T-helper 2 cell treated with Interferon-gamma antibody and Interleukin-4, amounts not matched to agents 100 ng/mL and 5 ng/mL, for 36 hours (primary cell): ENCODE data around the gene NME8. TPM values are rescaled to one million over a fixed set of nuclear protein-coding genes. Genes with fewer than 3 reads are reported as not detected.

ENCODE experiments used
- intact Hi-C: fragments of 100-400 bp; cut with micrococcal nuclease; formaldehyde crosslinking; loops from one replicate; pipeline ENCODE4 v1.15.1; 2023
- total RNA-seq: library from RNA; stranded (reverse); gene quantifications from 2 replicates; pipeline ENCODE4 v1.2.3, GENCODE V29; 2022

NME8 gene
- total RNA-seq, 1 donor from 2014 or later: not detected

DNA sequence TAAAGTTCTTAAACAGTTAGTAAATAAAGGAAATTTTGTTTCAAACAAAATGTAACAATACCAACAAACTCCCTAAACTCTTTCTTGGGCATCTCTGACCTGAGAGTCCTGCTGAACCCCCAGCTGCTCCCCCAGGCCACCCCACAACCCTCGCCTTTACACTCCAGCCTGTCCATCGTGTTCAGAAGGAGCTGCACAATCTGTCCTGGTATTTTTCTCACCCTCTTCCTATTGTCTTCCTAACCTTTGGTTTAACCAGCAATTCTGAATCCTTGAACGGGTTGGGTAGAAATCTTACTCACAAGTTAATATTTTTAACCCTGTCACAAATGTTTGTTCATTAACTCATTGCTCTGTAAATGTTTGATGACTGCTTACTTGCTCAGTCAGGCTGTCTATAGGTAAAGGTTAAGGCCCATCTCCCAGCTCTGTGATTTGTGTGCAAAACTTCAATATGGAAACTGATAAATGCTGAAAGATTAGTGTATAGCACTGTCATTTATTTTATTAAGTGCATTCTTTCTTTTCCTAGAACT, 51.4 kb downstream of the NME8 start:
- intact Hi-C loops: loop anchor here (10.0 kb wide), 1 partner anchor 475 kb away; no protein-coding TSS in a partner anchor

DNA sequence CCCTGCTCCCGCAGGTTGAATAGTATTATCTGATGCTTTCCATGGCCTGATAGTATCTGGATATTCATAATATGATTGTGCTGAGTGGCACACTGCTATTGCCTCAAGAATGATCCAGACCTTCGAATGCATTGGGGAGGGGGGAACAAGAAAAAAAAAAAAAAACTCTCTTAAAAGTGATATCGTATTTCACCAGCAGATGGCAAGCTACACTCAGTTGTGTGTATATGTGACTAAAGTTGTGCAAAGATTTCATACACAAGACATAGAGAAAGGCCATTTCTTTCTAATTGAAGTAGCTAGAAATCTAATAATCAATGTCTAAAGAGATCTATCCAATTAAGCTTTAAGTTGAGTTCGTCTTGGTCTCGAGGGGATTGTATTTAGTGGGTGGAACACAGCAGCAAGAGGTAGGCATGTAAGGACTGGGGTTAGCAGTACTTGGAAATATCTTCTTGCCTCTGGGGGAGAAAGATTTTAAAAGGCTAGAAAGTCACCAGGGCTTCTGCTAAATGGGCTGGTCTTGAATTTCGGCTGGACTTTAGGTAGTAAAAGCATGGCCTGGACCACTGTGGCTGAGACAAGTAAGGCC, 52.9 kb downstream of the NME8 start:
- intact Hi-C loops: loop anchor here (10.0 kb wide), 1 partner anchor 473 kb away; no protein-coding TSS in a partner anchor

DNA sequence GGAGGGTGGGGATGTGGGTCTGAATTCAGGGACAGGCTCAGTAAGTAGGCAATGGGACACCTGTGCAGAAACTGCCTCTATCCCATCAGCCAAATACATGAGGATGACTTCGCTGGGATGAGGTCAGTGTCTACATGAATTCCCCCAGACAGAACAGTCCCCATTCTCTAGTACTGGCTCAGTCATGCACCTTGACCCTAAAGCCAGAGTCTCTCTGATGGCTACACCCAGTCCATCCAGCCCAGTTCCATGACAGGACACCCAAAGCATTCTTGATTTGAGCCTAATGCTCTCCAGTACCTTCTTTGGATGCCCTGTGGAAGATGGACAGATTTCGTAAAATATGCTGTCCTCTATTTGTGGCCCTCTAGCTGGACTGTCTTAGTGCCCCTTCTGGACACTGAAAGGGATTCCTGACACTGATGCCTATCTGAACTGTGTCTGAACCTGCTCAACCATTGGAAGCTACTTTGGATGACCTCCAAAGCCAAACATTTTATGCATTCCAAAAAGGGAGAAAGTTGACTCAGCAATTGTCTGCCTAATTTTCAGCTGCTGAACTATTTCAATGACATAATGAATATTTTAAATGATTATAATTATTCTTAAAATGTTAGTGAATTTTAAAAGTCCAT, 53.6 kb downstream of the NME8 start:
- intact Hi-C loops: loop anchor here (10.0 kb wide), 1 partner anchor 473 kb away; no protein-coding TSS in a partner anchor

GRCh38 chr7:37908221-37908788, 59.9 kb downstream of the NME8 start:
- intact Hi-C loops: loop anchor here (10.0 kb wide), 1 partner anchor 466 kb away; no protein-coding TSS in a partner anchor

- intact Hi-C loops: no loop called here
Measured at GRCh38 chr7:37912756-37913155, 64.4 kb downstream of the NME8 start.

DNA sequence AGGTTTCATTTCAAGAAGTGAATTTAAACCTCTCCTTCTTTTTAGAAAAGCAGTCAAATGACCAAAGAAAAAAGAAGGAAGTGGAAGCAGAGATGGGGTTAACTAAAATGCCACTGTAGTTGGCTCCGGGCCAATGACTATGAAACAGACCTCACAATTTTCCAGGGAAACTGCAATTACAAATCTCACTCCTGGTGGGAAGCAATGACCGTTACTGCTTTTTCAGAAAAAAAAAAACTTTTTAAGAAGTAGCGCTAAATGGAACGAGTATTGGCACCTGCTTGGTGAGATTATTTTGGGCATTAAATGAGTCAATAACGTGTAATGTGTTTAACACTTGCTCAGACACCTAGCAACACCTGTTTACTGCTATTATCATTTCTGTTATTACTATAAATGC, 67.0 kb downstream of the NME8 start:
- intact Hi-C loops: no loop called here

DNA sequence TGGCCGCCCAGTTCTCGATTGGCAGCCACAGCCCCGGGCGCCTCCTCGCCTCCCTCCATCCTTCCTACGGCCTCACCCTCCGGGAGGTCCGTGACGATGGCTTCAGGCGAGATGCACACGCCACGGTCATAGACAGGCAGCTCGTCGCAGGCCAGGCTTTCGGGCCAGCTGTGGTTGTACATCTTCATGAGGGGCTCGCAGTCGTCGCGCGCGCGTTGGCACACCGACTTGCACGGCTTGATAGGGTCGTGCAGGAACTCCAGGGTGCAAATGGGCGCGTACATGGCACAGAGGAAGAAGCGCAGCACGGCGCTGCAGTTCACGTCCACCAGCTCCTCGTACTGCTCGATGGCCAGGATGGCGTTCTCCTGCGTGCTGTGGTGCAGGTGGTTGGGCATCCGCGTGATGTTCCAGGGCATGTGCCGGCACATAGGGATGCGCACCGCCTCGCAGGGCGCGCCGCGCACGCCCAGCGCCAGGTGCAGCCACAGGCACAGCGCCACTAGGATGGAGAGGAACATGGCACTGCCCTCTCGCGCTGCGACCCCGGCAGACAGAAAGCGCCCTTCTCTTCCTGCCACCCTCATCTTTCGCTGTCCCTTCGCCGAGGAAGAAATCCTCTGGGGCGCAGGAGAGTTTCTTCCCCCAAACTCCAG, 67.7 kb downstream of the NME8 start:
- intact Hi-C loops: no loop called here

GRCh38 chr7:37916673-37917660, 68.6 kb downstream of the NME8 start, which contains the start of gene SFRP4:
TSS of gene SFRP4 (minus strand) at chr7:37916817. CDS start at chr7:37916537, 280 bp downstream.
- intact Hi-C loops: no loop called here

GRCh38 chr7:37918526-37918925, 70.1 kb downstream of the NME8 start:
- intact Hi-C loops: no loop called here

GRCh38 chr7:37920305-37920848, 72.0 kb downstream of the NME8 start, which contains the start of gene EPDR1:
TSS of gene EPDR1 (plus strand) at chr7:37920640. CDS start at chr7:37920940, 300 bp downstream.
- intact Hi-C loops: no loop called here

DNA sequence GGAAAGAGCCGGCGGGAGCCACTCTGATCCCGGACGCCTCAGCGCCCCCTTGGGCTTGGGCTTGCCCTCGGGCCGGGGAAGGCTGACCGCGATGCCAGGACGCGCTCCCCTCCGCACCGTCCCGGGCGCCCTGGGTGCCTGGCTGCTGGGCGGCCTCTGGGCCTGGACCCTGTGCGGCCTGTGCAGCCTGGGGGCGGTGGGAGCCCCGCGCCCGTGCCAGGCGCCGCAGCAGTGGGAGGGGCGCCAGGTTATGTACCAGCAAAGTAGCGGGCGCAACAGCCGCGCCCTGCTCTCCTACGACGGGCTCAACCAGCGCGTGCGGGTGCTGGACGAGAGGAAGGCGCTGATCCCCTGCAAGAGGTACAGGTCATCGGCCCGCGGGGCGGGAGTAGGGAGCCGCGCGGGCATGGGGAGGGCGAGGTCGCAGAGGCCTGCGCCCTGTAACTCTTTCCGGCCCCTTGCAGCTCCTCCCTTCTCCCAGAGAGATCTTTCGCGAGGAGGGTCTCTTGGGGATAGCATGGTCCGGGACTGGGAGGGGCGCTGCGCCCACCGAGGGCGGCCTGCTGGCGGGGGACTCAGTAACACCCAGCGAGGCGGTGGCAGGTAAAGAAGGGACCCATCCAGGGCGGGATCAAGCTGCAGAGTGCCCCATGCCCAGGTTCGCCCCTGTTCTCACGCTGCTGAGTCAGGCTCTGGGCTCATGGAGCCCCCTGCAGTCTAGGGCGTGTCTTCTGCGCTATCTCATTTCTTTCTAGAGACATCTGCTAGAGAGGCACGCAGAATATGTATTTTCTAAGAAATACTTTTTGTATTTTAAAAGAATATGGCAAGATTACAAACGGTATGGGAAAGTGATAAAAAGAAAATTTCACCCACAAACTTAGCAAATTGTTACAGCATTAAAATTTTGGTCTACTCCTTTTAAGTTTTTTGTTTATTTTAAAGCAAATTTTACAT, 72.7 kb downstream of the NME8 start:
- intact Hi-C loops: no loop called here

DNA sequence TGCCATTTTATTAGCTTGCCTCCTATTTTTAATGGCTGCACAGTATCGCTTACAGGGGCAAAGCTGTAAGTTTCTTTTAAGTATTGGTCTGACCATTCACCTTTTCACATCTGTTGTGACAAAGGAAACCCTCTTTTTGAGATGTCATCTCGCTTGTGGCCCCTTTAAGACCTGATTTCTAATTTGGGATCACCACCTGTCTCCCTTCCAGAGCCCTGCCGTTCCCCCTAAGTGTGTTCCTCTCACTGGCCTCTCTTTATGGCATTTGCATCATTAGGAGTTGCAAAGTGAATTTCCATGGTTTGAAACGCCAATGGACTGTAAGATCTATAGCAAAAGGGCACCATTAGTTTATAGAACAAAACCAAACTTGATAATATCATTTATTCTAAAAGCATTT, 73.5 kb downstream of the NME8 start:
- intact Hi-C loops: no loop called here

GRCh38 chr7:37923996-37924395, 75.6 kb downstream of the NME8 start:
- intact Hi-C loops: no loop called here

GRCh38 chr7:37924491-37925041, 76.2 kb downstream of the NME8 start:
- intact Hi-C loops: no loop called here

DNA sequence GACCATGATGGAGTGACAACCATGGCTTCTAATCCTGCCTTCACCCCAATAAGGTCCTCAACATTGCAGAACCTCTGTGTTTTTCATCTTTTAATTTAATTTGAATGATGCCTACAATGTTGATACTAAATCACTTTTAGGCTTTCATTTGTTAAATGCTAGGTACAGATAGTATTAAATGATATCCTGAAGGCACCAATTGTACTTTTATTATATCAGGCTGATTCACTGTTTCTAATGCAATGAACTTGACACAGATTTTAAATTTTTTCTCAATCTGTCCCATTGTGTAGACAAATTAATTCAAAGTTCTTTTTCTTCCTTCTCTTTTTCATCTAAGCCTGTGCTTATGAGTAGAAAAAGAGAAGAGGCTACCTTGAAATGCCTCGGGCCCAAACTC, 77.2 kb downstream of the NME8 start:
- intact Hi-C loops: no loop called here

GRCh38 chr7:37927773-37928444, 79.5 kb downstream of the NME8 start:
- intact Hi-C loops: no loop called here

DNA sequence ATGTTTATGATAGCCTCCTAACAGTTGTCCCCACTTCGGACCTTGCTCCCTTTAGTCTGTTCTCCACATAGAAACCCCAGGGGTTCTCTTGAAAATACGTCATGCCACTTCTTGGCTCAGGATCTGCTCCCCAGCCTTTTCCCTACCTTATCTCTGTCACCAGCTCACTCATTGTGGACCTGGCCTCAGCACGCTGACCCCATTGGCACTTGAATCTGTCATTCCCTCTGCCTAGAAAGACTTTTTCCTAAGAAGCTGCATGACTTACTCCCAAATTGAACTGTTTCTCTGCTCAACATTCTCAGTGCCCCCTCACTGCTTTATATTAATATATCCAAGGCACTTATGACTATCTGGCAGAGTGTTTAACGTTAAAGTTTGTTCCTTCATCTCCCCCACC, 80.5 kb downstream of the NME8 start:
- intact Hi-C loops: no loop called here
